ENCODE data around the gene PTPRB.
A peak's percentile ranks its signal among the peaks of the same experiment; 100 is the strongest.

The PTPRB gene

DNA sequence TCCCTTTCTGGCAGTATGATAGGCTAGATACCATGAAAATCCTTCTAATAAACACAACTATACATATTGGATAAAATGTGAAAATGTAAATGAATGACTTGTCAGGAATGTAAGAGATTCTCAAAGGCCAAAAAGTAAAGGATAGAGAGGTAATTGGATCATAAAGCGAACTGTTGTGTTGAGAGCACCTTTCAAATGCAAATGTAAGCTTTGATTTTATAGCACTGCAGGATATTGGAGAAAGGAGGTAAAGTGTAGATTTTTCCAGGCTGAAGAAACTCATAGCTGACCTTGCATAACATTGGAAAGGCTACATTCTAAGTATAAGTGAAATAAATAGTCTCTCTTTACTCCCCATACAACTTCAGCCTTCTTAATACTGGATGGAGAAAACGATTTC is 54.0 kb downstream of the PTPRB start:
- no peak for DNase-seq
- Histone ChIP-seq H3K4me3 (no peak overlapping the region), H3K36me3 (no peaks in the 10 kb centered on the region), H3K9me3 (peaks cover 0 to 20% (median 0%) of the 10 kb centered on the region in 3 donors), H3K27ac (no peak overlapping the region), H3K4me1 (no peaks in the 10 kb centered on the region), H3K27me3 (no peaks in the 10 kb centered on the region)
- TF ChIP-seq, protein P1, sequence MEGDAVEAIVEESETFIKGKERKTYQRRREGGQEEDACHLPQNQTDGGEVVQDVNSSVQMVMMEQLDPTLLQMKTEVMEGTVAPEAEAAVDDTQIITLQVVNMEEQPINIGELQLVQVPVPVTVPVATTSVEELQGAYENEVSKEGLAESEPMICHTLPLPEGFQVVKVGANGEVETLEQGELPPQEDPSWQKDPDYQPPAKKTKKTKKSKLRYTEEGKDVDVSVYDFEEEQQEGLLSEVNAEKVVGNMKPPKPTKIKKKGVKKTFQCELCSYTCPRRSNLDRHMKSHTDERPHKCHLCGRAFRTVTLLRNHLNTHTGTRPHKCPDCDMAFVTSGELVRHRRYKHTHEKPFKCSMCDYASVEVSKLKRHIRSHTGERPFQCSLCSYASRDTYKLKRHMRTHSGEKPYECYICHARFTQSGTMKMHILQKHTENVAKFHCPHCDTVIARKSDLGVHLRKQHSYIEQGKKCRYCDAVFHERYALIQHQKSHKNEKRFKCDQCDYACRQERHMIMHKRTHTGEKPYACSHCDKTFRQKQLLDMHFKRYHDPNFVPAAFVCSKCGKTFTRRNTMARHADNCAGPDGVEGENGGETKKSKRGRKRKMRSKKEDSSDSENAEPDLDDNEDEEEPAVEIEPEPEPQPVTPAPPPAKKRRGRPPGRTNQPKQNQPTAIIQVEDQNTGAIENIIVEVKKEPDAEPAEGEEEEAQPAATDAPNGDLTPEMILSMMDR (IDR thresholded peaks at IDR 0.05), result no peak
- intact Hi-C loops (cut with DNase I; ENCODE audit: low total_unique reads), result loop anchor here (10.0 kb wide), 1 partner anchor 432 kb away; no protein-coding TSS in a partner anchor

DNA sequence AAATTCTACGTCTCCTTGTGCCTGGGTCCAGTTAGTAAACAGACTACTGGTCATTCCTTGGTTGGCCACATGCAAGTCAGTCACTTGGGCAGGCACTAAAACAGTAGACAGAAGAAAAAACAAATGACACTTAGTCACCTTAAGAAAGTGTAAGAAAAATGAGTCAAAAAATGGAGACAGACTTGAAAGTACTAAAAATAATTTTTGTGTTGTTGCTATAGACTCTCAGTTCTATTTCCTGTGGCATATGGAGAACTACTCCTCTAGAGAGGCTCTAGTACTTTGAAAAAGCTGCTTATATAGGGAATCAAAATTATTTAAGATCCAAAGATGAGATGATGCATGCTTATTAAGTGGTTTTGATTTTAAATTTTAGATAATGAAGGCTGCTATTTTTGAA is 56.0 kb downstream of the PTPRB start:
- no peaks in the 10 kb centered on the region for H3K4me1 ChIP-seq
- intact Hi-C loops (cut with DNase I; ENCODE audit: low total_unique reads), result loop anchor here (10.0 kb wide), 1 partner anchor 434 kb away; no protein-coding TSS in a partner anchor

DNA sequence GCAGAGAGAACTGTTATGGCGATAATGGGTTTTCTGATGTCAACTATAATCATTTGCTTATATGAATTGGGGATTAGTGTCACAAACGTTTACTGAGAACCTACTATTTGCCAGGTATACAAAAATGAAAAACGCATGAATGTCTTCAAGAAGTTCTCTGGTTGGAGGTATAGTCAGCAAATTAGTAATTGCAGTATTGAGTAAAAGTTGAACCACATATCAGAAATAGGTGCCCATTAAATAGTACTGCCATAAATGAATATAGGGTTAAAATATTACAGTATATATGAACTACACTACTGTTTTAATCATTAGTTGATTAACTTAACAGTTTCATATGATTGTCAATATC is 60.0 kb downstream of the PTPRB start:
- Histone ChIP-seq H3K4me3 (no peak overlapping the region), H3K36me3 (no peaks in the 10 kb centered on the region), H3K27me3 (no peaks in the 10 kb centered on the region), H3K9me3 (no peaks in the 10 kb centered on the region), H3K27ac (no peak overlapping the region), H3K4me1 (no peaks in the 10 kb centered on the region)
- no peak for DNase-seq
- intact Hi-C loops (cut with DNase I; ENCODE audit: low total_unique reads), result loop anchor here (5.0 kb wide), 1 partner anchor 695 kb away; no protein-coding TSS in a partner anchor
- TF ChIP-seq, protein P1 (IDR thresholded peaks at IDR 0.05), result no peak

More for the DNA sequence above, 56.0 kb downstream of the PTPRB start:
- Histone ChIP-seq H3K27me3 (no peaks in the 10 kb centered on the region), H3K9me3 (peaks cover 0 to 20% (median 0%) of the 10 kb centered on the region in 3 donors), H3K4me3 (no peak overlapping the region), H3K36me3 (no peaks in the 10 kb centered on the region), H3K27ac (no peak overlapping the region)
- TF ChIP-seq, protein P1 (IDR thresholded peaks at IDR 0.05), result no peak
- no peak for DNase-seq

DNA sequence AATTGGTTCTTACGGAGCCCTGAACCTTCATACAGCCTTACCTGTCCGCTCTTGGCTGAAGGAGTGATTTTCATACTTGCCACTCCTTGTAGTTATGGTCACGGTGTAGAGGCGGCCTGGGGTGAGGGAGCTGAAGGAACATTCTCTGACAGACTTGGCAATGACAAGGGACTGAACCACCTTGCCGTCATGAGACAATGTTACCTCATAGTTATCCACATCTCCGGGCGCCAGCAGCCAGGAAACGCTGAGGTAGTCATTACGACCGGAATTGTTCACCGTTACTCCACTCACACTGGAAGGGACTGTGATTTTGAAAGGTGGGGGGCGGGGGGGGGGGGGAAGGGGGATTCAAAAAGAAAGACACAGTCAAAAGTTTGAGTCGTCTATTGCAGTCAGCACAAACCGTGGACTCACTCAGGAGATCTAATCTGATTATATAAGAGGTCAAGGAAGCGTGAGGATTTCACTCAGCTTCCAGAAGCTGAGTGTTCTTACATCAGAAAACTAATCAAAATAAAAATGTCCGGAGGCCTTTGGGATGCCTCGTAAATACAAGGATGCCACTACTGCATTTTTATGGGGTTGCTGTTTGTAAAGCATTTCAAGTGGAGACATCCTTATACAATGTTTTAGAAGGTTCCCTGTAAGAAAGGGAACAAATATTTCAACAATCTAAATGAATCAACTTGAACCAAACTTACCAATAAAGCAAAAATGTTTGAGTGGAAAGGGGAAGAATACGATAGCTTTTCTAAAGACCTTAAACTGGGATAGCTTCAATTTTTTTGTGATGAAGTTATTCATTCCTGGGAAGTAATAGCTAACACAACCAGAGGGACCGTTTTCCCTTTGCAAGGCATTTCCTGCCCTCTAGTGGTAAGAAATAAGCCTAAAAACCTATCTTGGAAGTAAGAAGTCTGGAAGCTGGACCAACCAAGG is 60.6 kb downstream of the PTPRB start:
- no peak for DNase-seq
- Histone ChIP-seq H3K4me3 (no peak overlapping the region), H3K27ac (no peak overlapping the region), H3K27me3 (no peaks in the 10 kb centered on the region), H3K9me3 (no peaks in the 10 kb centered on the region), H3K36me3 (no peaks in the 10 kb centered on the region), H3K4me1 (no peaks in the 10 kb centered on the region)
- intact Hi-C loops (cut with DNase I; ENCODE audit: low total_unique reads), result loop anchor here (5.0 kb wide), 1 partner anchor 694 kb away; no protein-coding TSS in a partner anchor
- TF ChIP-seq, protein P1 (IDR thresholded peaks at IDR 0.05), result peak; percentile 75 to 85

DNA sequence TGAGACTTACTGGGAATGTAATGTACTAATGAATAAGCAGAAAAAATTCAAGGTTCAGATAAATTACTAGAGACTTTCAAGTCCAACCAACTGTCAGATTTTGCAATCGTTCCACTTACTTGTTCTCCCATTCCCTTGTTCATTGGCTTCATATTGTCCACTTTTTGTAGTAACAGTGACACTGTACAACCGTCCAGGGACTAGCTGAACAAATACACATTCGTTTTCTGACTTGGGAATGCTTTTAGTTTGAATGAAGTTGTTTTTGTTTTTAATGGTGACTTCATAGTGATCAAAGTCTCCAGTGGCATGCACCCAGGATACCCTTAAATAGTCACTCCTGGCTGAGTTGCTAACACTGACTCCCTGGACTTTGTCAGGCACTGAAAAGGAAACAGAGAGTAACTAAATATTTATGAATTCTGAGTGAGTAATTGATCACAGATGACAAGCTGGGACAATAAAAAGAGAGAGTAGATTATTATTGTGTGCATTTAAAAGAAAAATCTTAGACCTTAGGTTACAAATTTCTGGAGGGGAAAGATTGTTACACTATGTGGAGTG is 65.4 kb downstream of the PTPRB start:
- DNase-seq, result no peak
- H3K36me3 ChIP-seq, result no peaks in the 10 kb centered on the region
- H3K27me3 ChIP-seq, result no peaks in the 10 kb centered on the region
- intact Hi-C loops (cut with DNase I; ENCODE audit: low total_unique reads), result no loop called here
- H3K9me3 ChIP-seq, result no peaks in the 10 kb centered on the region
- no peak overlapping the region for H3K27ac ChIP-seq
- H3K4me1 ChIP-seq, result no peaks in the 10 kb centered on the region
- TF ChIP-seq, protein P1 (IDR thresholded peaks at IDR 0.05), result no peak
- no peak overlapping the region for H3K4me3 ChIP-seq
